Endodermal cell (in vitro differentiated cells): Measurements from ENCODE around the gene CYP2D6. TPM values are rescaled to one million over a fixed set of nuclear protein-coding genes. Genes with fewer than 3 reads are reported as not detected.

ENCODE experiments used
- DNase-seq: peaks from one replicate; pipeline ENCODE4 v3.0.0-alpha.2; 2017
- H3K27ac ChIP-seq: 2 replicates; pipeline ENCODE4 v1.5.1; 2013; ENCODE audit warnings: mild to moderate bottlenecking, low read depth, low read length, moderate library complexity
- H3K27me3 ChIP-seq: 2 replicates; pipeline ENCODE4 v1.6.1; 2013; ENCODE audit warnings: mild to moderate bottlenecking, low read length, moderate library complexity; ENCODE audit not compliant: insufficient read depth, control insufficient read depth, poor library complexity, severe bottlenecking
- H3K36me3 ChIP-seq: 2 replicates; pipeline ENCODE4 v1.7.0; 2013; ENCODE audit warnings: mild to moderate bottlenecking, low read length, moderate library complexity; ENCODE audit not compliant: control insufficient read depth, insufficient read depth
- H3K4me1 ChIP-seq: one replicate; pipeline ENCODE4 v1.7.0; 2013; ENCODE audit warnings: low read length; ENCODE audit not compliant: control insufficient read depth, insufficient read depth
- H3K4me3 ChIP-seq: 2 replicates; pipeline ENCODE4 v1.5.1; 2013; ENCODE audit warnings: mild to moderate bottlenecking, low read length, moderate library complexity
- H3K9ac ChIP-seq: 2 replicates; pipeline ENCODE4 v1.6.1; 2013; ENCODE audit warnings: mild to moderate bottlenecking, low read length, moderate library complexity; ENCODE audit not compliant: poor library complexity, severe bottlenecking; ENCODE audit errors: extremely low read depth
- H3K9me3 ChIP-seq: 2 replicates; pipeline ENCODE4 v1.6.1; 2013; ENCODE audit warnings: mild to moderate bottlenecking, low read length, moderate library complexity; ENCODE audit not compliant: control insufficient read depth
- H3K27ac Mint-ChIP-seq: 2 replicates; pipeline ENCODE4 v1.8.0; 2020; ENCODE audit warnings: mixed read lengths
- H3K27me3 Mint-ChIP-seq: 2 replicates; pipeline ENCODE4 v1.8.0; 2021; ENCODE audit warnings: mild to moderate bottlenecking, mixed read lengths; ENCODE audit not compliant: insufficient read depth
- H3K36me3 Mint-ChIP-seq: 2 replicates; pipeline ENCODE4 v1.8.0; 2020; ENCODE audit warnings: low read depth, mixed read lengths
- H3K4me1 Mint-ChIP-seq: 2 replicates; pipeline ENCODE4 v1.8.0; 2020; ENCODE audit warnings: mixed read lengths
- H3K4me3 Mint-ChIP-seq: 2 replicates; pipeline ENCODE4 v1.8.0; 2020; ENCODE audit warnings: mild to moderate bottlenecking, moderate library complexity, mixed read lengths
- H3K9me3 Mint-ChIP-seq: 2 replicates; pipeline ENCODE4 v1.8.0; 2020; ENCODE audit warnings: mild to moderate bottlenecking, mixed read lengths
- CTCF ChIP-seq: fragments of 200-600 bp; sonication (generic); conservative IDR thresholded peaks from 2 replicates; pipeline ENCODE4 v1.5.0; 2021; ENCODE audit warnings: antibody characterized with exemption, mild to moderate bottlenecking
- WGBS, 2 experiments: methylation state at CpG; one replicate each; pipeline versions ENCODE4 v1.1.5 to v1.1.7; 2013; ENCODE audit warnings: missing lambda C conversion rate in 2 of 2, mixed read lengths in 1 of 2; ENCODE audit not compliant: insufficient coverage in 1 of 2, insufficient read length in 1 of 2; 5-methylcytosine and 5-hydroxymethylcytosine counted together
- total RNA-seq, 2 donors: library from RNA; stranded (reverse); fragmentation: NEBNext Ultra II Directional in 1 of 2; extraction: Animal tissue kit (Norgen Biotek cat#: 25700) in 1 of 2; gene quantifications; 2 replicates in 1 of 2; 3 replicates in 1 of 2; pipeline ENCODE4 v1.2.1, GENCODE V29; 2021

Gene CYP2D6
- total RNA-seq, 2 donors from 2014 or later: 5.6 to 10.9 TPM

DNA sequence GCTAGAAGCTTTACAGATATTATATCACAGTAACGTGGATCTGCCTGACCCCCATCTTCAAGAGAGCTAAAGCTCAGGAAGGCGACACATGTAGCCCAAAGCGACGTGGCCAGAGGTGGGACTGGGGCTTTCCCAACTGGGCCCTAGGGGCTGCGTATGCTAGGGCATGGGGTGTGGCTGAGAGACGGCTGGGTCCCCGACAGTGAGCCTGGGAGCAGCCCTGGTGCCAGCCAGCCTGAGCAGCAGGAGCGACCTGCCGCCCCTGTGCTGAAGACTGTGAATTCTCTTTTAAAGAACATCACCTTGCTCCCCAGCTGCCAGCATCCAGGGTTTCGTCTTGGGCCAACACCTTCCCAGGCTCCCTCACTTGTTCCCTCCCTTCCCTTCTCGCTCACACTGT, 32.9 kb upstream of the CYP2D6 start:
- H3K9me3 ChIP-seq: no peaks in the 10 kb centered on the region
- H3K27me3 ChIP-seq: no peaks in the 10 kb centered on the region
- no peak overlapping the region for H3K4me3 Mint-ChIP-seq
- H3K4me3 ChIP-seq: no peak overlapping the region
- TF ChIP-seq CTCF: no peak
- no peaks in the 10 kb centered on the region for H3K4me1 Mint-ChIP-seq
- peaks cover 50% of the 10 kb centered on the region for H3K36me3 Mint-ChIP-seq
- H3K9me3 Mint-ChIP-seq: no peaks in the 10 kb centered on the region
- no peak overlapping the region for H3K27ac ChIP-seq
- no peaks in the 10 kb centered on the region for H3K4me1 ChIP-seq
- DNase-seq: no peak
- H3K36me3 ChIP-seq: peaks cover 74% of the 10 kb centered on the region
- H3K9ac ChIP-seq: no peak overlapping the region
- H3K27ac Mint-ChIP-seq: peak overlapping the region; percentile 84
- WGBS, 2 experiments: 95 to 97% methylated on average over 11 of the region's 11 CpGs
- no peaks in the 10 kb centered on the region for H3K27me3 Mint-ChIP-seq

GRCh38 chr22:42162728-42163489, 32.3 kb upstream of the CYP2D6 start:
- no peaks in the 10 kb centered on the region for H3K9me3 ChIP-seq
- Mint-ChIP-seq H3K27me3 (no peaks in the 10 kb centered on the region), H3K36me3 (peaks cover 51% of the 10 kb centered on the region), H3K4me1 (no peaks in the 10 kb centered on the region), H3K4me3 (no peak overlapping the region), H3K9me3 (no peaks in the 10 kb centered on the region), H3K27ac (no peak overlapping the region)
- no peak overlapping the region for H3K9ac ChIP-seq
- no peaks in the 10 kb centered on the region for H3K27me3 ChIP-seq
- no peaks in the 10 kb centered on the region for H3K4me1 ChIP-seq
- peaks cover 74% of the 10 kb centered on the region for H3K36me3 ChIP-seq
- H3K27ac ChIP-seq: no peak overlapping the region
- DNase-seq: no peak
- TF ChIP-seq CTCF: no peak
- H3K4me3 ChIP-seq: no peak overlapping the region
- 94 to 100% methylated on average over 9 to 12 of the region's 12 CpGs for WGBS, 2 experiments

- H3K4me3 ChIP-seq: no peak overlapping the region
- H3K27ac ChIP-seq: no peak overlapping the region
- peaks cover 74% of the 10 kb centered on the region for H3K36me3 ChIP-seq
- WGBS, 2 experiments: 88 to 94% methylated on average over 2 to 18 of the region's 18 CpGs
- H3K4me1 Mint-ChIP-seq: no peaks in the 10 kb centered on the region
- no peaks in the 10 kb centered on the region for H3K9me3 Mint-ChIP-seq
- no peak for DNase-seq
- H3K27me3 Mint-ChIP-seq: no peaks in the 10 kb centered on the region
- no peaks in the 10 kb centered on the region for H3K4me1 ChIP-seq
- H3K27me3 ChIP-seq: no peaks in the 10 kb centered on the region
- no peak overlapping the region for H3K4me3 Mint-ChIP-seq
- no peaks in the 10 kb centered on the region for H3K9me3 ChIP-seq
- no peak overlapping the region for H3K9ac ChIP-seq
- no peak overlapping the region for H3K27ac Mint-ChIP-seq
- H3K36me3 Mint-ChIP-seq: peaks cover 45% of the 10 kb centered on the region
- TF ChIP-seq CTCF: no peak
Observed at GRCh38 chr22:42160830-42161696, 30.5 kb upstream of the CYP2D6 start.
